ENCODE results near the gene NFIX. TPM values are rescaled to one million over a fixed set of nuclear protein-coding genes. Genes with fewer than 3 reads are reported as not detected.

NFIX gene
- total and polyA plus RNA-seq, 2 of the 13 experiments (the other 11 are each of a cell fraction or from before 2014, with no cell fraction given): 3.4 to 5.4 TPM

GRCh38 chr19:12956446-12957388 is 38.6 kb upstream of the NFIX start, which contains the start of gene GADD45GIP1 (continued):
- TF ChIP-seq MXD3 (CRISPR knock-in tag; IDR thresholded peaks at IDR 0.05) (peak; percentile 96), ARNT (IDR thresholded peaks at IDR 0.05) (no peak), ELF1 (CRISPR knock-in tag; IDR thresholded peaks at IDR 0.05) (no peak), ARNT2 (CRISPR knock-in tag; IDR thresholded peaks at IDR 0.05; ENCODE audit: low read depth) (no peak; the same call in 1 of the 2 replicates), ZNF841 (CRISPR knock-in tag; IDR thresholded peaks at IDR 0.05; ENCODE audit: borderline replicate concordance) (no peak), ZNF569 (CRISPR knock-in tag; IDR thresholded peaks at IDR 0.05; ENCODE audit: borderline replicate concordance) (no peak), ZMAT3 (CRISPR knock-in tag; conservative IDR thresholded peaks at IDR 0.05) (peak; percentile 77; the same call in 1 of the 2 replicates), ZFP90 (CRISPR knock-in tag; IDR thresholded peaks at IDR 0.05; ENCODE audit: borderline replicate concordance) (no peak; the same call in 1 of the 2 replicates), ZBTB26 (CRISPR knock-in tag; IDR thresholded peaks at IDR 0.05; ENCODE audit: borderline replicate concordance) (0 out of 2 replicates have a peak, but pooled peaks have one; percentile 54), ZNF577 (CRISPR knock-in tag; IDR thresholded peaks at IDR 0.05; ENCODE audit: borderline replicate concordance, low read depth) (no peak), ZNF607 (CRISPR knock-in tag; IDR thresholded peaks at IDR 0.05; ENCODE audit: borderline replicate concordance) (peak; percentile 90), PCBP2 (optimal IDR thresholded peaks at IDR 0.05; ENCODE audit: low read depth, low read length, poor library complexity, severe bottlenecking) (no peak), ZNF496 (CRISPR knock-in tag; IDR thresholded peaks at IDR 0.05; ENCODE audit: insufficient replicate concordance) (no peak), FOXO1 (CRISPR knock-in tag; IDR thresholded peaks at IDR 0.05) (peak; percentile 46; the same call in 1 of the 2 replicates), ZNF503 (CRISPR knock-in tag; IDR thresholded peaks at IDR 0.05) (no peak; the same call in 1 of the 2 replicates), CENPX (CRISPR knock-in tag; IDR thresholded peaks at IDR 0.05) (no peak), FLYWCH1 (CRISPR knock-in tag; IDR thresholded peaks at IDR 0.05) (no peak), RFX3 (CRISPR knock-in tag; IDR thresholded peaks at IDR 0.05) (no peak), ZHX1 (CRISPR knock-in tag; IDR thresholded peaks at IDR 0.05; ENCODE audit: low read depth) (no peak; the same call in 1 of the 2 replicates), CCAR2 (optimal IDR thresholded peaks at IDR 0.05; ENCODE audit: low read depth, low read length) (no peak), ZNF558 (CRISPR knock-in tag; IDR thresholded peaks at IDR 0.05; ENCODE audit: borderline replicate concordance) (no peak; the same call in 1 of the 2 replicates), ZNF343 (CRISPR knock-in tag; IDR thresholded peaks at IDR 0.05) (no peak)
